K562 (cell line): ENCODE data around the gene MGAT4D. TPM values are rescaled to one million over a fixed set of nuclear protein-coding genes. Genes with fewer than 3 reads are reported as not detected.

Source experiments
- DPF2 ChIP-seq: fragments of 450-650 bp; IDR thresholded peaks from 2 replicates; pipeline ENCODE4 v1.6.1; 2016
- FOXJ2 ChIP-seq: fragments of 200-800 bp; sonication (Bioruptor generic); IDR thresholded peaks from 2 replicates; pipeline ENCODE4 v1.6.1; 2016; ENCODE audit warnings: missing genetic modification characterization, missing compliant biosample characterization
- FOXK1 ChIP-seq: sonication (generic); formaldehyde crosslinking; IDR thresholded peaks from 2 replicates; pipeline ENCODE4 v1.8.0; 2022; ENCODE audit warnings: missing genetic modification reagents, mild to moderate bottlenecking, borderline replicate concordance
- IFI16 ChIP-seq: fragments of 250-450 bp; sonication (Bioruptor Pico); IDR thresholded peaks from 2 replicates; pipeline ENCODE4 v2.1.2; 2022; ENCODE audit warnings: mild to moderate bottlenecking, inconsistent platforms
- KDM2B ChIP-seq: fragments of 250-450 bp; sonication (Bioruptor Pico); IDR thresholded peaks from 2 replicates; pipeline ENCODE4 v1.8.0; 2021; ENCODE audit warnings: mild to moderate bottlenecking, moderate library complexity
- KDM5B ChIP-seq: fragments of 200-600 bp; sonication (generic); IDR thresholded peaks from 2 replicates; pipeline ENCODE4 v1.6.1; 2012; ENCODE audit warnings: low read depth, mild to moderate bottlenecking, moderate library complexity, low read length, control low read depth, inconsistent platforms; ENCODE audit not compliant: insufficient replicate concordance
- MAFG ChIP-seq: fragments of 450-650 bp; conservative IDR thresholded peaks from 2 replicates; pipeline ENCODE4 v1.6.1; 2016; ENCODE audit warnings: missing genetic modification characterization, missing compliant biosample characterization
- MAFK ChIP-seq: IDR thresholded peaks from 2 replicates; pipeline ENCODE4 v1.6.1; 2011; ENCODE audit warnings: low read length, improper control_type of control experiment
- NCOA1 ChIP-seq: fragments of 450-650 bp; IDR thresholded peaks from 2 replicates; pipeline ENCODE4 v1.6.1; 2016; ENCODE audit warnings: low read depth
- NCOA2 ChIP-seq, 2 experiments: fragments of 450-650 bp; IDR thresholded peaks; 2 replicates each; pipeline ENCODE4 v1.6.1; 2018; ENCODE audit warnings: mild to moderate bottlenecking in 2 of 2, moderate library complexity in 1 of 2; ENCODE audit not compliant: partially characterized antibody in 2 of 2
- NELFE ChIP-seq: IDR thresholded peaks from 2 replicates; pipeline ENCODE4 v1.6.1; 2011; ENCODE audit warnings: mild to moderate bottlenecking; ENCODE audit not compliant: insufficient read depth, insufficient read length
- NEUROD1 ChIP-seq: fragments of 150-350 bp; IDR thresholded peaks from 2 replicates; pipeline ENCODE4 v1.6.1; 2014; ENCODE audit warnings: borderline replicate concordance, low read length, low read depth; ENCODE audit not compliant: partially characterized antibody
- NFATC3 ChIP-seq: fragments of 450-650 bp; IDR thresholded peaks from 2 replicates; pipeline ENCODE4 v1.6.1; 2017; ENCODE audit warnings: mild to moderate bottlenecking
- SMC3 ChIP-seq: conservative IDR thresholded peaks from 2 replicates; pipeline ENCODE4 v1.6.1; 2011; ENCODE audit warnings: low read depth, low read length, improper control_type of control experiment; ENCODE audit not compliant: insufficient read depth
- SP2 ChIP-seq: IDR thresholded peaks from 2 replicates; pipeline ENCODE4 v1.6.1; 2011; ENCODE audit warnings: mild to moderate bottlenecking, low read depth, low read length, moderate library complexity; ENCODE audit not compliant: poor library complexity, severe bottlenecking; ENCODE audit errors: extremely low read depth
- STAG1 ChIP-seq: sonication (generic); formaldehyde crosslinking; IDR thresholded peaks from 2 replicates; pipeline ENCODE4 v1.5.0; 2020; ENCODE audit warnings: missing genetic modification reagents, borderline replicate concordance
- TCF7L2 ChIP-seq: fragments of 150-350 bp; IDR thresholded peaks from 2 replicates; pipeline ENCODE4 v1.6.1; 2016; ENCODE audit warnings: low read depth, mild to moderate bottlenecking, low read length, moderate library complexity
- YY1 ChIP-seq, 3 experiments: IDR thresholded peaks; 2 replicates each; pipeline ENCODE4 v1.6.1; 2011; ENCODE audit warnings: low read length in 2 of 3, mild to moderate bottlenecking in 2 of 3, moderate library complexity in 2 of 3, borderline replicate concordance in 1 of 3, control low read depth in 1 of 3, low read depth in 1 of 3; ENCODE audit not compliant: insufficient read depth in 3 of 3, insufficient replicate concordance in 2 of 3, control insufficient read depth in 1 of 3, insufficient read length in 1 of 3; ENCODE audit errors: extremely low read depth in 1 of 3
- ZBTB9 ChIP-seq: fragments of 450-650 bp; formaldehyde crosslinking; IDR thresholded peaks from 2 replicates; pipeline ENCODE4 v1.4.0; 2020; ENCODE audit warnings: mild to moderate bottlenecking, moderate library complexity
- ZEB2 ChIP-seq: fragments of 450-650 bp; IDR thresholded peaks from 2 replicates; pipeline ENCODE4 v1.6.1; 2016
- ZFP91 ChIP-seq: sonication (generic); formaldehyde crosslinking; IDR thresholded peaks from 2 replicates; pipeline ENCODE4 v1.8.0; 2022; ENCODE audit warnings: mild to moderate bottlenecking, missing genetic modification reagents
- ZNF232 ChIP-seq: sonication (generic); formaldehyde crosslinking; IDR thresholded peaks from 2 replicates; pipeline ENCODE4 v1.8.0; 2022; ENCODE audit warnings: mild to moderate bottlenecking, missing genetic modification reagents
- ZNF280B ChIP-seq: fragments of 250-450 bp; sonication (Bioruptor Pico); IDR thresholded peaks from 2 replicates; pipeline ENCODE4 v1.5.1; 2021; ENCODE audit warnings: mild to moderate bottlenecking
- ZNF778 ChIP-seq: fragments of 450-650 bp; formaldehyde crosslinking; IDR thresholded peaks from 2 replicates; pipeline ENCODE4 v1.4.0; 2020; ENCODE audit warnings: mild to moderate bottlenecking, moderate library complexity
- polyA plus RNA-seq, 8 experiments: library from polyadenylated mRNA; depleted of rRNA in 4 of 8; stranded (reverse) in 5 of 8; unstranded in 3 of 8; fragments of >200 nt; fragmentation: Nextera tagmentation in 2 of 8; fragmentation: Illumina TruSeq in 1 of 8; extraction: Ambion mirVana in 2 of 8; extraction: Trizol in 1 of 8; gene quantifications; 2 replicates each; pipeline versions ENCODE4 v1.2.1 to v1.2.3, GENCODE V29; 2011 to 2014; ENCODE audit warnings: inconsistent platforms in 1 of 8, missing spikeins in 1 of 8
- total RNA-seq, 7 experiments: library from RNA; depleted of rRNA in 6 of 7; stranded (reverse); fragments of >200 nt in 6 of 7; fragmentation: Illumina TruSeq in 2 of 7; extraction: Trizol in 2 of 7; gene quantifications; 2 replicates each; pipeline versions ENCODE4 v1.2.1 to v1.2.3, GENCODE V29; 2011 to 2021; ENCODE audit warnings: low replicate concordance in 1 of 7

Gene MGAT4D
- total and polyA plus RNA-seq, 9 of the 15 experiments (the other 6 are each of a cell fraction or from before 2014, with no cell fraction given): not detected

DNA sequence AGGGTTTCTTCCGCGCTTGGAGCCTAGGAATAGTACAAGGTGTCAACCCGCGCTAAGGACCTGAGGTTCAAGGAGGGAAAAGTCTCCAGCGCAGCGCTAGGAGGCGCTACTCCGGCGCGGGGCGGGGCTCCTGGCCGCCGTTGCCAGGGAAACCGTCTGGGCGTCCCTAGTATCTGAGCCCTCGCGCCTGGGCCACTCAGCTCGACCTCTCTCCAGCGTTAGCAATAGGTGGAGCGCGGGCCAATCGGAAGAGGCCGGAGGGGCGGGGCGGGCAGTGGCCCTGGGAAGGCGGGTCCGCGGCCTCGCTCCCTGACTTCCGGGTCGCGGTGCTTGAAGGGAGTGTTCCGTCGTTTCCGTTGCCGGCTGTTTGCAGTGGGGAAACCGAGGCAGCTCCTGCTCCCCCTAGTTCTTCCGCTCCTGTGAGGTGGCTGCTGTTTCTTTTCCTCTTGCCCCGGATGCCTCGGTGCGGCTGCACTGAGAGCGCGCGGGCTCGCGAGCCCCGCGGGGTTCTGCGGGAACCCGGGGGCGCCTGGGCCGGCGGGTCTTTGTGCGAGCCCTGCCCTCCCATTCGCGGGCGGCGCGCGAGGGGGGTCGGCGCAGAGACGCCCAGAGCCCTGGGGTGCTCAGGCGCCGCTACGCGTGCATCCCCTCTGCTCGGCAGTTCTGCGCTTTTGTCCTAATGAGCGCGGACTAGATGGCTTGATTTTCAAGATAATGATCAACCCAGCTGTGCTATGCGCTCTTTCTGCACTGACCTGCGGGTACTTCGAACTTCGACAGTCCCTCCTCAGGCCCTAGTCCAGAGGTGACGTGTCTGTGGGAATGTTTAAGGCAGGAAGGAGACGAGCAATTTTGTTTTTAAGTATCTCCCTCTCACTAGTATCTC, 26.0 kb upstream of the MGAT4D start, which contains the start of gene ELMOD2 (continued):
- no peak for TF ChIP-seq STAG1 (CRISPR knock-in tag)
- TF ChIP-seq FOXJ2 (tag): no peak
- no peak for TF ChIP-seq NCOA2 (IDR thresholded peaks at IDR 0.05; ENCODE audit: partially characterized antibody in 2 of 2)
- TF ChIP-seq ZFP91 (CRISPR knock-in tag): no peak
- TF ChIP-seq ZBTB9 (CRISPR knock-in tag): no peak
- no peak for TF ChIP-seq MAFK
- TF ChIP-seq SMC3: 0 out of 2 replicates have a peak, but pooled peaks have one; percentile 25
- TF ChIP-seq FOXK1 (CRISPR knock-in tag): no peak
- TF ChIP-seq ZNF280B: no peak
- no peak for TF ChIP-seq IFI16 (CRISPR knock-in tag)
- no peak for TF ChIP-seq NELFE
- TF ChIP-seq MAFG: no peak
- no peak for TF ChIP-seq ZNF232 (CRISPR knock-in tag)
- TF ChIP-seq NCOA1: peak; percentile 80; the same call in 1 of the 2 replicates
- no peak for TF ChIP-seq ZEB2
- TF ChIP-seq DPF2: 0 out of 2 replicates have a peak, but pooled peaks have one; percentile 7
- peak; percentile 19 for TF ChIP-seq SP2
- TF ChIP-seq KDM5B: peak; percentile 94
- TF ChIP-seq NFATC3: peak; percentile 71; the same call in 1 of the 2 replicates
- TF ChIP-seq ZNF778: no peak
- TF ChIP-seq KDM2B (CRISPR knock-in tag): 0 out of 2 replicates have a peak, but pooled peaks have one; percentile 10
- TF ChIP-seq NEUROD1: peak; percentile 20
- peak in 1 of 3 experiments; percentile 7 for TF ChIP-seq YY1 (IDR thresholded peaks at IDR 0.05; ENCODE audit: borderline replicate concordance in 1 of 3, control insufficient read depth in 1 of 3, extremely low read depth in 1 of 3, insufficient read depth in 3 of 3, insufficient read length in 1 of 3, insufficient replicate concordance in 2 of 3, low read depth in 1 of 3, low read length in 2 of 3)
- TF ChIP-seq TCF7L2: no peak
